Right cardiac atrium (tissue), 5 donors: Measurements from ENCODE around the gene WDR33. TPM values are rescaled to one million over a fixed set of nuclear protein-coding genes. Genes with fewer than 3 reads are reported as not detected.

ENCODE experiments used
- ATAC-seq, 2 donors: fragments of 200-7000 bp; cut with Tn5 transposase; one replicate each; pipeline versions ENCODE4 v1.8.0 to v1.9.1; 2020; ENCODE audit warnings: moderate library complexity in 2 of 2, mild to moderate bottlenecking in 1 of 2
- DNase-seq, 3 donors: peaks; one replicate each; pipeline ENCODE4 v3.0.0-alpha.2; 2020
- H3K27ac ChIP-seq: one replicate; pipeline ENCODE4 v1.5.1; 2013; ENCODE audit warnings: mild to moderate bottlenecking, low read length, control low read depth, moderate library complexity
- H3K27me3 ChIP-seq: one replicate; pipeline ENCODE4 v1.6.1; 2013; ENCODE audit not compliant: control insufficient read depth, insufficient read depth
- H3K4me1 ChIP-seq: one replicate; pipeline ENCODE4 v1.6.1; 2013; ENCODE audit warnings: low read length; ENCODE audit not compliant: control insufficient read depth, insufficient read depth
- H3K4me3 ChIP-seq: one replicate; pipeline ENCODE4 v1.5.1; 2013; ENCODE audit warnings: low read length, control low read depth
- H3K9me3 ChIP-seq: one replicate; pipeline ENCODE4 v1.6.1; 2013; ENCODE audit warnings: low read length; ENCODE audit not compliant: control insufficient read depth
- WGBS: extraction: QIAGEN DNeasy Blood & Tissue Kit; methylation state at CpG from one replicate; pipeline ENCODE4 v1.1.7; 2013; 5-methylcytosine and 5-hydroxymethylcytosine counted together
- intact Hi-C, 4 donors: fragments of 100-400 bp; cut with DNase I; formaldehyde crosslinking; loops; one replicate each; pipeline versions ENCODE4 v1.11.0 to v1.14.0; 2022 to 2023
- polyA plus RNA-seq: library from polyadenylated mRNA; stranded (reverse); fragments of 200-250 nt; gene quantifications from one replicate; pipeline ENCODE4 v1.2.3, GENCODE V29; 2013
- total RNA-seq, 4 donors: library from RNA; stranded (reverse); fragmentation: NEBNext Ultra II Directional; extraction: Animal tissue kit (Norgen Biotek cat#: 25700); gene quantifications; one replicate each; pipeline ENCODE4 v1.2.1, GENCODE V29; 2021
- donor health status: healthy with polysubstance abuse.
- donor health status: DM: no; HTN: yes; CAD: no.
- donor health status: DM: no; HTN: no; CAD: no.
- donor health status: DM: no; HTN: yes; CAD: no; lungs with severe emphysema.
- donor health status: DM: yes; HTN: yes; CAD: no.

The WDR33 gene
- total and polyA plus RNA-seq, 5 donors = 12.7 to 45.7 (median 40.9) TPM

DNA sequence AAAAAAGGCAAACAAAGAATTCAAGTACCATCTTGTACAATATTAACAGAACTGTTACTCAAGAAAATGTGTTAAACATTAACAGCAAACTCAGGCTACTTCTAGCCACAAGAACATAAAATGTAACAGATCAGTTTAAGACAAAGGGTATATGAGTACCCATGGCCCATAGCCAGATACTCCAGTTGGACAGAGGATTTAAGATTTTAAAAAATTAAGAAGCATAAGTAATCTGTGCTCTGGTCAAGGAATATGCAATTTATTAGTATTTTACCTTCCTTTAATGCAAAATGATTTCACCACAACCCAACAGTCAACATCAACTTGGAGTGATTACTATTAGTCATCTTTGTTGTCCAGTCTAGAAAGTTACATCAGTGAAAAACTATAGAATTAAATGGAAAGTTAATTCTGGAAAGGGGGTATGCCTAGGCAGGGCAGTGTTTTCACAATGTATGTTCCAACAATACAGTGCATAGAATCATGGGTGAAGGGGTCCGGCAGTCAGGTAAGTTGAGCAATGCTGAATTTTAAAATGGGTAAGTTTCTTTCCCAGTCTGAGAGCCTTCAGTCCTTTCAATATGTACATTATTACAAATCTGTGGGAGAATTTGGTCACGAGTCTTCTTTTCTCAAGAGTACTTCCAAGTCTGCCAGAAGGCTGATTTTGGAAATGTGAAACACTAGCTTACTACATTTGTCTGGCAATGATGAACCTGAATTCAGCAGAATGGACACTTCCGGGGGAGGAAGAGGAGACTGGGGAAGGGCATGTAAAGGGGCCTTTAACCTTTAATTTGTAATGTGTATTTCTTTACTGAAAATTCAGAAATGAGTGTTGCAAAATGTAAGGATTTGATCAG lies 75.2 kb downstream of the WDR33 start:
- DNase-seq = no peak
- Histone ChIP-seq H3K4me1 (peaks cover 6% of the 10 kb centered on the region), H3K9me3 (no peaks in the 10 kb centered on the region), H3K27me3 (no peaks in the 10 kb centered on the region), H3K27ac (no peak overlapping the region), H3K4me3 (no peak overlapping the region)
- 78% methylated on average over 3 of the region's 3 CpGs for WGBS
- no peak for ATAC-seq
- intact Hi-C loops = no loop called here

DNA sequence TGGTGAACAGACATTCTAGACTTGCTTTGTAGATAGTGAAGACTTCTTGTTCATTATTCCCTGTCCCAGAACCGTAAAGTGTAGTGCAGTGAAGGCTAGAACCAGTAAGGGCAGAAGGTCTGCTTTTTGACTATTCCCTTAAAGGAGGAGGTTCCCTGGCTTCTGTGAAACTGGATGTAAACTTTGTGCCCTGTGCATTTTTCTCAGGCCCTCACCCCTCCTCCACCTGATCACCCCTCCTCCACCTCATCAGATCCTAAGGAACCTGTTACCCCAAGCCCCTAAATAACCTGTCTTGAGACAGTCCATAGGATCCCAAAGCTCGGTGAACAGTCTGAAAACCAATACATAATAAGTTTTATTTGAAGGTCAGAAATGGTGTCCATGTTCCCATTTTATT lies 75.9 kb downstream of the WDR33 start:
- Histone ChIP-seq H3K4me3 (no peak overlapping the region), H3K27ac (peak overlapping the region; percentile 52), H3K27me3 (no peaks in the 10 kb centered on the region), H3K4me1 (peaks cover 6% of the 10 kb centered on the region), H3K9me3 (no peaks in the 10 kb centered on the region)
- intact Hi-C loops = no loop called here
- ATAC-seq (no peak), DNase-seq (no peak)
- 90% methylated on average over 2 of the region's 2 CpGs for WGBS

DNA sequence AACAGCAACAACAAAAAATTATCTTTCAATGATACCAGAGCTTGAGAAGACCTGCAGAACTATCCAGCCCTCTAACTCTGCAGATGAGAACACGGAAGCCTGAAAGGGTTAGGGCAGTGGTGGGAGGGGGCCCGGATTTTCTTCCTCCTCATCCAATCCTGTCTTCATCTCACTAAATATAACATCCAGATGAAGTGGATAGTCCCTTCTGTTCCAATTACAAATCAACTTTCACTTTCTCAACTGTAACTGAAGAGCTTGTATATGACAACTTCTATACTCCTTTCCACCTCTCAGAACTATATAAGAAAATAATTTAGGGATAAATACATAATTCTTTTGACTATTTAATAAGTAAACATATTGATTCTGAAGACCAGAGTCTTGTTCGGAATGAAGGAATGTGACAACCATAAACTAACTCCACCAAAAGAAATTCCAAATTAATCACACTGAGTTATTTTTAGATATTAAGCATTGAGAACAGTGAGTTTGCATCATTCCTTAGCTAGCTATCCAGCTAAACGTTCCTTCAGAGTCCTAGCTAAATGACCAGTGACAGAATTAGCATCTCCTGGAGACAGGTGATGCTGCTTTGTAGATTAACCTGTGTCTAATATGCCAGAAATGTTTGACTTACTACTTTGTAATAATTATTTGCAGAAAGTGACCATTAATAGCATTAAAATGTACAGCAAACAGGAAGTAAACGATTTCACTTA lies 77.0 kb downstream of the WDR33 start:
- peak; percentile 58 to 64 for ATAC-seq
- intact Hi-C loops = no loop called here
- peak overlapping the region; percentile 96 for H3K27ac ChIP-seq

DNA sequence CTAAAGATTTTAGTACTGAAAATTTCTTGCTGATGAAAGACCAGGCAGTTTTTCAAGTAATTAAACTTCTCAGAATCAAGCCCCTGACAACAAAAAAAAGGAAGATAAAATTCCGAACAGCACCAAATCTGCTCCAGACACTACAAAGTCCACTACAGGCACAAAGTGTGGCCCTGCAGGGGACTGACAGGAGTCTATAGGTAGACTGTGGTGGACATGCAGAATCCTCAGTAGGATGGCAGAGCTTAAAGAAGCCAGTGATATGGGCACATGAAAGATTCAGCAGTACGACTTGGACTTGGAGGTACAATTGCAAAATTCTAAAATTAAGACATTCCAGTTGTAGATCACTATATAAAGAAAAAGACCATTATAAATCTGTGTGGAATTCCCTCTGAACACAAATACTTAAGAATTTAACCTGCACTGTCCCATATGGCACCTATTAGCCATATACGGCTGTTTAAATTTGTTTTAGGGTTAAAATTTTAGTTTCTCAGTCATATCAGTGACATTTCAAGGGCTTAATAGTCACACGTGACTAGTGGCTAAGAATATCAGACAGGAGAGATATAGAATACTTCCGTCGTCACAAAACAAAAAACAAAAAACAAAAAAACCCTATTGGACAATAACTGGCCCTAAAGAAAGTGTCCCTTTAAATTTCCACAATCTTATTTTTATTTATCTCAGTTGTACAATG lies 77.7 kb downstream of the WDR33 start:
- peak; percentile 15 to 24 for ATAC-seq
- DNase-seq = no peak
- Histone ChIP-seq H3K27ac (peak overlapping the region; percentile 96), H3K27me3 (no peaks in the 10 kb centered on the region), H3K4me3 (peak overlapping the region; percentile 60), H3K9me3 (no peaks in the 10 kb centered on the region), H3K4me1 (peaks cover 6% of the 10 kb centered on the region)
- 38% methylated on average over 6 of the region's 6 CpGs for WGBS
- intact Hi-C loops = no loop called here

More for the DNA sequence above, 77.0 kb downstream of the WDR33 start:
- Histone ChIP-seq H3K9me3 (no peaks in the 10 kb centered on the region), H3K4me1 (peaks cover 6% of the 10 kb centered on the region), H3K27me3 (no peaks in the 10 kb centered on the region), H3K4me3 (peak overlapping the region; percentile 60)
- no peak for DNase-seq
- WGBS = 29% methylated on average over 5 of the region's 5 CpGs

DNA sequence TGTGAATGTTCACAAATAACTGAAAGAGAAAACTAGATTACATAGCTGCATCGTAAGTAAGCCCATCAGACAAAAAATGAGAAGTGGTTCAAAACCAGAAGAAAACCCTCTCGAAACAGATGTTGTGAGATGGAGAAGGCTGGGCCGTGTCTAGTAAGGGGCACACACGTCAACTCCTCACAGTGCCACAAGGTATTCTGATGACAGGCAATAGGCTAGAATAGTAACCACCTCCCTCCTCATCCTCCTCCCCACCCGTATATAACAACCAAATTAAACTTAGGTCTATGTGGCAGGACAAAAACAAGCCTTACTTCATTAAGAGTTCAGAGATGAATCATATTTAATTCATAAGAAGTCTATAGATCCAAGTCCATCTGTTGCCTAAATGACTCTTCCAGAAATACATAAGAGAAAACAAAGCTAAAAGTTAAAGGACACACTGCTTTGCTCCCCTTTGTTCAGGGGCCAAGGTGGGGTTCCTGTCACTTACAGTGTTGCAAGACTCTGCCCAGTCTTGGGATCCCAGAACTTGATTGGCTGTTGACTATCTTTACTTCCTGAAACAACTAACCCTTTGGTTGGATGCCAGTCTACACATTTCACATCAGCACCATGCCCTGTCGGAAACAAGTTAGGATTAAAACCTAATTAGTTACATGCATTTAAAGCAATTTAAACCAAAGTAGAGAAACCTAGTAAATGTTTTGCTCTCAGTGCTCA lies 84.7 kb downstream of the WDR33 start:
- no peak overlapping the region for H3K27ac ChIP-seq
- H3K4me3 ChIP-seq = no peak overlapping the region
- H3K27me3 ChIP-seq = no peaks in the 10 kb centered on the region
- intact Hi-C loops = no loop called here
- peak; percentile 53 to 67 for ATAC-seq
- no peak for DNase-seq
- WGBS = 71% methylated on average over 6 of the region's 6 CpGs
- no peaks in the 10 kb centered on the region for H3K9me3 ChIP-seq
- H3K4me1 ChIP-seq = peaks cover 2% of the 10 kb centered on the region

DNA sequence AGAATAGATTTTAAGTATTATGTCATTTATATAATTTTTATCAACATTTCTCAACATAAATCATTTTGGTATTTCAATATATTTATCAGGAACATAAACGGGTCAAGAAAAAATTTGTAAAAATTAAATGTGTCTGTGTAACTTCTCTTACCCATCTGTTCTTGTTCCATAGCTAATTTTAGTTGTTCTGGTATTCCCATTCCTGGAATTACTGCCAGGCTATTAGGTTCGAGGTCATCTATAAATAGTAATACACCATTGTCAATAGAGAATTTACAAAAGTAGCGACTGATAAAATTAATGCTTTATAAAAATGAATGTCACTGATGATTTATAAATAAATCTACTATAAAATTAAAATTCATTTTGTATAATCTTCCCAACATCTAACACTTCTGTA lies 88.2 kb downstream of the WDR33 start:
- no peaks in the 10 kb centered on the region for H3K27me3 ChIP-seq
- H3K4me3 ChIP-seq = no peak overlapping the region
- H3K27ac ChIP-seq = no peak overlapping the region
- no peaks in the 10 kb centered on the region for H3K9me3 ChIP-seq
- ATAC-seq (peak in 1 of 2 donors; percentile 52), DNase-seq (no peak)
- H3K4me1 ChIP-seq = peaks cover 2% of the 10 kb centered on the region
- 70% methylated on average over 3 of the region's 3 CpGs for WGBS
- intact Hi-C loops = no loop called here

DNA sequence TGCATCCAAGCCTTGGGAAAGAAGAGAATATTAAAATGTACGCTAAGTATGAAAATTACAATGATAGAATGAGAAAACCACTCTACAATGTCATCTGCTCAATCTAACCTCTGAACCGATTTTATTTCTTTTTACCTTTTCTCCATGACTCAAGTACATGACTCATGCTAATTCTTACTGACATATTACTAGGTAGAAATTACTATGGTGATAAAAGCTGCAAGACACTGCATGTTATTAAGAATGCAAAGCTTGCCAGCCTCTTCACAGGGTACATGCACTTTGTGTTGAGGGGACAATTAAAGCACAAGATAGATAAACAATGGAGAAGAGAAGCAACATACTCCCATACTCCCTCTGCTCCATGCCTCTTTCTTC lies 89.0 kb downstream of the WDR33 start:
- intact Hi-C loops = no loop called here
- Histone ChIP-seq H3K4me1 (peaks cover 2% of the 10 kb centered on the region), H3K4me3 (no peak overlapping the region), H3K9me3 (no peaks in the 10 kb centered on the region), H3K27ac (no peak overlapping the region), H3K27me3 (no peaks in the 10 kb centered on the region)
- no peak for DNase-seq
- no peak for ATAC-seq
- 94% methylated on average over 2 of the region's 2 CpGs for WGBS

DNA sequence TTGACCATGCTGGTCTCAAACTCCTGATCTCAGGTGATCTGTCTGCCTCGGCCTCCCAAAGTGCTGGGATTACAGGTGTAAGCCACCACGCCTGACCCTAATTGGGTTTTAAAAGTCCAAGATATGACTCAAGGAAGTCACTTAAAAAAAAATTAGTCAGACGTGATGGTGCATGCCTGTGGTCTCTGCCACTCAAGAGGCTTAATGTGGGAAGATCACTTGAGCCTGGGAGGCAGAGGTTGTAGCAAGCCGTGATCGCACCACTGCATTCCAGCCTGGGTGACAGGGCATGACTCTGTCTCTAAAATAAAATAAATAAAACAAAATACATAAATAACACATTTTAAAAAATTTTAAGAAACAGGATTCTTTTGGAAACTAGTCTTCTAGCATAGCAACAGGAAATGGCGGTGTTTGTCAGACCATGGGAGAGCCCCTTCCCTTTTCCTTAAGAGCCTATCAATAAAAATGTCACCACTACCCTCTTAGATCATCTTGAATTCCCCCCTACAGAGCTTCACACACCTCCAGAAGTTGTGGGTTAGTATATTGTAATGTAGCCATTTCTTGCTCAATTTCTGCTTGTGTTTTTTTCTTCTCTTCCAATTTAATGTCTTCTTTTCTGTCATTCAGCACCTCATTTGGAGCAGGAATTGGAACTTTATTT lies 89.5 kb downstream of the WDR33 start:
- Histone ChIP-seq H3K4me1 (peaks cover 2% of the 10 kb centered on the region), H3K27ac (no peak overlapping the region), H3K4me3 (no peak overlapping the region), H3K27me3 (no peaks in the 10 kb centered on the region), H3K9me3 (no peaks in the 10 kb centered on the region)
- intact Hi-C loops = no loop called here
- 85% methylated on average over 6 of the region's 6 CpGs for WGBS
- DNase-seq = no peak
- no peak for ATAC-seq

DNA sequence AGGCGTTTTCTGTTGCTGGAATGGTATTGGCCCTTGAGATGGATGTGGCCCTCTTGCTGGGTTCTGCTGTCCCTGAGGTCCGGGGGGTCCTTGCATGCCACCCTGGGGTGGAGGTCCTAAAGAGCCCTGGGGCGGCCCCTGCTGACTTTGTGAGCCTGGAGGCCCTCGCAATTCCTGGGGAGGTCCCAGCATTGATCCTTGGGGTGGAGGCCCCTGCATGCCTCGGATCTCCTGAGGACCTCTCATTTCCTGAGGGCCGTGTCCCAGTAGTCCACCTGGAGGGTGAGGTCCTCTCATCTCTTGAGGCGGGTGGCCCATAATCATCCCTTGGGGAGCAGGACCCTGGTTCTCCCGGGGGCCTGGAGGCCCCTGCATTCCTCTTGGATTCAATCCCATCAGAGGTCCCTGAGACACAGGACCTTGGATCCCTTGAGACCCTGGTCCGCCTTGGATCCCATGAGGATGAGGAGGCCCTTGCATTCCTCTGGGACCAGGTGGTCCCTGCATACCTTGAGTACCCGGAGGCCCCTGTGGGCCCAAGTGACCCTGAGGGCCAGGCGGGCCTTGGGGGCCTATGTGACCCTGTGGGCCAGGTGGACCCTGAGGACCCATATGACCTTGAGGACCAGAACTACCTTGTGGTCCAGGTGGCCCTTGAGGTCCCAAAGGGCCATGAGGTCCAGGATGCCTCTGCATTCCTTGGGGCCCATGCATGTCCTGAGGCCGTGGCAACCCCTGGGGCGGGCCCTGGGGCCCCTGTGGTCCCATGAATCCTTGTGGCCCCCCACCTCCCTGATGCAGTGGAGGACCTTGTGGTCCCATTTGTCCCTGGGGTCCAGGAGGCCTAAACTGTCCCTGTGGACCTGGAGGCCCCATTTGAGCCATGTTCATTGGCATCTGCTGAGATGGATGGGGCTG lies 91.4 kb downstream of the WDR33 start:
- intact Hi-C loops = no loop called here
- peak; percentile 26 to 44 for ATAC-seq
- H3K9me3 ChIP-seq = no peaks in the 10 kb centered on the region
- peak in 1 of 3 donors; percentile 56 for DNase-seq
- no peak overlapping the region for H3K4me3 ChIP-seq
- peaks cover 2% of the 10 kb centered on the region for H3K4me1 ChIP-seq
- WGBS = 96% methylated on average over 13 of the region's 13 CpGs
- H3K27ac ChIP-seq = no peak overlapping the region
- no peaks in the 10 kb centered on the region for H3K27me3 ChIP-seq
